Mucosa of rectum (tissue), 2 donors: ENCODE data around the gene DDX28.
A peak's percentile ranks its signal among the peaks of the same experiment; 100 is the strongest.
"Not testable (repeated sequence)": the region's sequence is repeated elsewhere in the genome, so short reads cannot be mapped to it uniquely, and the experiment has no call there.

Experiments used
- H3K27ac ChIP-seq, 2 donors: one replicate each; pipeline ENCODE4 v1.7.0; 2013; ENCODE audit warnings: inconsistent platforms in 2 of 2, low read depth in 2 of 2, low read length in 2 of 2
- H3K27me3 ChIP-seq, 2 donors: one replicate each; pipeline ENCODE4 v1.7.0; 2013; ENCODE audit warnings: low read length in 2 of 2; ENCODE audit not compliant: control insufficient read depth in 2 of 2, insufficient read depth in 2 of 2
- H3K36me3 ChIP-seq, 2 donors: one replicate each; pipeline ENCODE4 v1.7.0; 2013; ENCODE audit warnings: low read length in 2 of 2; ENCODE audit not compliant: control insufficient read depth in 2 of 2, insufficient read depth in 2 of 2
- H3K4me1 ChIP-seq, 2 donors: one replicate each; pipeline ENCODE4 v1.7.0; 2013; ENCODE audit warnings: low read length in 2 of 2, mild to moderate bottlenecking in 1 of 2; ENCODE audit not compliant: control insufficient read depth in 2 of 2, insufficient read depth in 2 of 2
- H3K4me3 ChIP-seq, 2 donors: one replicate each; pipeline ENCODE4 v1.7.0; 2013; ENCODE audit warnings: low read length in 2 of 2
- H3K9ac ChIP-seq, 2 donors: one replicate each; pipeline ENCODE4 v1.7.0; 2013; ENCODE audit warnings: low read length in 2 of 2, low read depth in 1 of 2, mild to moderate bottlenecking in 1 of 2
- H3K9me3 ChIP-seq, 2 donors: one replicate each; pipeline ENCODE4 v1.7.0; 2013; ENCODE audit warnings: low read length in 2 of 2; ENCODE audit not compliant: control insufficient read depth in 2 of 2
- donor health status: healthy.
- donor health status: Normal muscosa, but diverticular disease.

DDX28 gene

DNA sequence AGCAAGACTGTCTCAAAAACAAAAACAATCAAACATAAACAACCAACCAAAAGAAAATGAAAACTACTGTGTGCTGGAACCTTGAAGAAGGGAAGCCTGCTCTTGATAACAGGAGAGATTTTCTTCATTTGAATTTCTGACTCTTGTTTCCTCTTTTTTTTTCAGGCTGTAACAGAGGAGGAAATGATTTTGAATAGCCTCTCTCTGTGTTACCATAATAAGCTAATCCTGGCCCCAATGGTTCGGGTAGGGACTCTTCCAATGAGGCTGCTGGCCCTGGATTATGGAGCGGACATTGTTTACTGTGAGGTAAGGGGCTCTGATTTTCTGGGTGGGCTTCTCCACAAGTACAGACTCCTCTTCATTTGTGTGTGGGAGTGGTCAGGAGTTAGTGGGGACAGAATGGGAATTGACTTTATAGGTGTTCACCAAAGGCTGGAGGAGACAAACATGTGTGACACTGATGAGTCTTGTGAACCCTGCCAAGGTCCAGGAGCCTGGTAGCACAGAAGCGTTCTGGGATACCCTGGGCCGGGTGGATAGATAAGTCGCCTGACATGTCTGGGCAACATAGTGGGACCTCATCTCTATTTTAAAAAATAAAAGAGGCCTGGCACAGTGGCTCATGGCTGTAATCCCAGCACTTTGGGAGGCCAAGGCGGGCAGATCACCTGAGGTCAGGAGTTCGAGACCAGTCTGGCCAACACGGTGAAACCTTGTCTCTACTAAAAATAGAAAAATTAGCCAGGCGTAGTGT lies 15.0 kb upstream of the DDX28 start:
- H3K9me3 ChIP-seq = no peaks in the 10 kb centered on the region
- H3K9ac ChIP-seq = peak overlapping the region in 1 of 2 donors; percentile 41
- H3K36me3 ChIP-seq = peaks cover 4 to 6% of the 10 kb centered on the region in 2 donors
- H3K27ac ChIP-seq = peak overlapping the region in 1 of 2 donors; percentile 52
- H3K4me3 ChIP-seq = peak overlapping the region in 1 of 2 donors; percentile 55
- no peaks in the 10 kb centered on the region for H3K27me3 ChIP-seq
- peaks cover 2% of the 10 kb centered on the region in 2 donors for H3K4me1 ChIP-seq

DNA sequence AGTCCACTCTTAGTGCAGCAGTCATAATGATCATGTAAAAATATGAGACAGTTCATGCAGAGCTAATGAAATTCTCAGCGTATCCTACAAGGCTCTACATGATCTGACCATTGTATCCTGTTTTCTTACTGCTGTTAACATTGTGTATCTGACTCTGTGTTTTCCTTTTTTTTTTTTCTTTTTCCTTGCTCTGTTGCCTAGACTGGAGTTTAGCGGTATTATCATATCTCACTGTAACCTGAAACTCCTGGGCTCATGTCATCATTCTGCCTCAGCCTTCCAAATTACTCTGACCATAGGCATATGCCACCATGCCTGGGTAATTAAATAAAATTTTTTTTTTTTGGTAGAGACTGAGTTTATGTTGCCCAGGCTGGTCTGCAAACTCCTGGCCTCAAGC lies 12.2 kb upstream of the DDX28 start:
- Histone ChIP-seq H3K4me1 (no peaks in the 10 kb centered on the region), H3K27me3 (no peaks in the 10 kb centered on the region), H3K9me3 (no peaks in the 10 kb centered on the region), H3K36me3 (peaks cover 0 to 6% of the 10 kb centered on the region in 2 donors), H3K4me3 (no peak overlapping the region), H3K27ac (no peak overlapping the region), H3K9ac (no peak overlapping the region)

GRCh38 chr16:68033101-68033500 lies 10.1 kb upstream of the DDX28 start:
- H3K4me3 ChIP-seq = no peak overlapping the region
- H3K36me3 ChIP-seq = peaks cover 0 to 5% of the 10 kb centered on the region in 2 donors
- no peaks in the 10 kb centered on the region for H3K4me1 ChIP-seq
- no peak overlapping the region for H3K27ac ChIP-seq
- H3K9me3 ChIP-seq = no peaks in the 10 kb centered on the region
- no peaks in the 10 kb centered on the region for H3K27me3 ChIP-seq
- H3K9ac ChIP-seq = no peak overlapping the region

DNA sequence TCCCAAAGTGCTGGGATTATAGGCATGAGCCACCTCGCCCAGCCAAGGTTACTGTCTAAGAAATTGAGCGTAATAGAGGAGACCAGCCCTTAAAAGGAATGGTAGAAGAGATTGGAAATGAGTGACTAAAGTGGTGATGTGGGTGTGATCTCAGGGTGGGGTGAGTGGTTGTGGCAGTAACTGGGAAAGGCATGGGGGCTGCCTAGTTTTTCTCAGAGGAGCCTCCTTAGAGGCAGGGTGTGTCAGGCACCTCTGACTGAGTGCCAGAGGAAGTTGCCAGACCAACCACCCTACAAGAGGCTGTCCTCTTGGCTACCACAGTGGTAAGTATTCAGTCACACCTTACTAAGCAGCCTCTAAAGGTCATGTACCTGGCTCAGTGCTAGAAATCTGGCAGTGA lies 8.9 kb upstream of the DDX28 start:
- no peak overlapping the region for H3K4me3 ChIP-seq
- no peak overlapping the region for H3K9ac ChIP-seq
- H3K9me3 ChIP-seq = no peaks in the 10 kb centered on the region
- H3K36me3 ChIP-seq = peaks cover under 1 to 4% of the 10 kb centered on the region in 2 donors
- peak overlapping the region; percentile 30 to 49 for H3K27ac ChIP-seq
- H3K4me1 ChIP-seq = no peaks in the 10 kb centered on the region
- H3K27me3 ChIP-seq = no peaks in the 10 kb centered on the region

DNA sequence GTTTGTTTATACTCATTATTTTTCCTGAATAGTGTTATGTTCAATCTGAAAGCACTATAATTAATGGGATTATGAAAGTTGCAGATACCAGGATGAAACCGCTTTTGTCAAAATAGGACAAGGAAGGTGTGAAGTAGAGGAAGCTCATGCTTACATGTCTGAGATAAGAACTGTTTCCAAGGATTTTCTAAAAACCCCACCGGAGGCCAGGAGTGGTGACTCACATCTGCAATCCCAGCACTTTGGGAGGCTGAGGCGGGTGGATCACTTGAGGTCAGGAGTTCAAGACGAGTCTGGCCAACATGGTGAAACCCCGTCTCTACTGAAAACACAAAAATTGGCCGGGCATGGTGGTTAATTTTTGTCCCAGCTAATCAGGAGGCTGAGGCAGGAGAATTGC lies 7.1 kb upstream of the DDX28 start:
- not testable (repeated sequence) for H3K9me3 ChIP-seq, H3K27ac ChIP-seq, H3K9ac ChIP-seq, H3K27me3 ChIP-seq, H3K4me3 ChIP-seq, H3K4me1 ChIP-seq
- H3K36me3 ChIP-seq = peaks cover 2 to 10% of the 10 kb centered on the region in 2 donors

DNA sequence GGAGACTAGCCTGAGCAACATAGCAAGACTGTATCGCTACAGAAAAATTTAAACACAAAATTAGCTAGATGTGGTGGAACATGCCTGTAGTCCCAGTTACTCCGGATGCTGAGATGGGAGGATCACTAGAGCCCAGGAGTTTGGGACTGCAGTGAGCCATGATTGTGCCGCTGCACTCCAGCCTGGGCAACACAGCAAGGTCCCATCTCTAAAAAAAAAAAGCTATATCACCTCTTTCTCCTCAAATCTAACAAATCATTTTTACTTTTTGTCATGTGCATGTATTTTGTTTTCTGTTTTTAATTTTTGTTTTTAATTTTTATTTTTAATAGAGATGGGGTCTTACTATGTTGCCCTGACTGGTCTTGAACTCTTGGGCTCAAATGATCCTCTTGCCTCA lies 6.0 kb upstream of the DDX28 start:
- H3K27me3 ChIP-seq = no peaks in the 10 kb centered on the region
- H3K36me3 ChIP-seq = peaks cover 2 to 10% of the 10 kb centered on the region in 2 donors
- no peak overlapping the region for H3K9ac ChIP-seq

GRCh38 chr16:68022278-68022727 lies 729 bp downstream of the DDX28 start:
- Histone ChIP-seq H3K4me1 (peaks cover 15 to 16% of the 10 kb centered on the region in 2 donors), H3K27ac (peak overlapping the region in 1 of 2 donors; percentile 83), H3K9me3 (no peaks in the 10 kb centered on the region), H3K27me3 (no peaks in the 10 kb centered on the region), H3K4me3 (peak overlapping the region; percentile 89 to 99), H3K9ac (peak overlapping the region; percentile 87 to 96), H3K36me3 (peaks cover 2 to 15% of the 10 kb centered on the region in 2 donors)

More for the DNA sequence above, 6.0 kb upstream of the DDX28 start:
- no peaks in the 10 kb centered on the region for H3K9me3 ChIP-seq
- H3K4me3 ChIP-seq = no peak overlapping the region
- H3K27ac ChIP-seq = no peak overlapping the region
- peaks cover 0 to under 1% of the 10 kb centered on the region in 2 donors for H3K4me1 ChIP-seq

GRCh38 chr16:68021490-68021889 lies 1.5 kb downstream of the DDX28 start:
- Histone ChIP-seq H3K27ac (no peak overlapping the region), H3K36me3 (peaks cover 0 to 11% of the 10 kb centered on the region in 2 donors), H3K9ac (no peak overlapping the region), H3K27me3 (no peaks in the 10 kb centered on the region), H3K4me1 (peaks cover 15 to 16% of the 10 kb centered on the region in 2 donors), H3K9me3 (no peaks in the 10 kb centered on the region), H3K4me3 (peak overlapping the region in 1 of 2 donors; percentile 99)

DNA sequence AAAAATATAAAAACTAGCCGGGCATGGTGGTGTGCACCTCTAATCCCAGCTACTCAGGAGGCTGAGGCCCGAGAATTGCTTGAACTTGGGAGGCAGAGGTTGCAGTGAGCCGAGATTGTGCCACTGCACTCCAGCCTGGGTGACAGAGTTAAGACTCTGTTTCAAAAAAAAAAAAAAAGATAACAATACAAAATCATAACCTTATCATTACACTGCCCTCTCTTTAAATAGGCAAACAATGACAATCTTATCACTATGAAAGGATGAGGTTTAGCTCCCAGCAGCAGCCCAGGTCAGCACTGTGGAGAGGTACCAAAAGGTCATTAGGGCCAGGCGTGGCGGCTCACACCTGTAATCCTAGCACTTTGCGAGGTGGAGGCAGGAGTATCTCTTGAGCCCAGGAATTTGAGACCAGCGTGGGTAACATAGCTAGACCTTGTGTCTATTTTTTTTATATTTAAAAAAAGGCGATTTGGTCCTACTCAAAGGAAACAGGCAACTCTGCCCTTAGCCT lies 3.8 kb downstream of the DDX28 start:
- no peak overlapping the region for H3K9ac ChIP-seq
- no peaks in the 10 kb centered on the region for H3K27me3 ChIP-seq
- H3K27ac ChIP-seq = no peak overlapping the region
- peaks cover 15 to 16% of the 10 kb centered on the region in 2 donors for H3K4me1 ChIP-seq
- H3K4me3 ChIP-seq = no peak overlapping the region
- H3K36me3 ChIP-seq = peaks cover 0 to 7% of the 10 kb centered on the region in 2 donors
- no peaks in the 10 kb centered on the region for H3K9me3 ChIP-seq

GRCh38 chr16:68015681-68016080 lies 7.4 kb downstream of the DDX28 start, which contains the start of gene DPEP2NB:
TSS of gene DPEP2NB (minus strand) at chr16:68015911. CDS start at chr16:68015770, 141 bp downstream.
- H3K4me1 ChIP-seq = no peaks in the 10 kb centered on the region
- no peak within 1 kb of the TSS for H3K27ac ChIP-seq
- no peaks in the 10 kb centered on the region for H3K9me3 ChIP-seq
- no peaks in the 10 kb centered on the region for H3K27me3 ChIP-seq
- no peaks in the 10 kb centered on the region for H3K36me3 ChIP-seq
- no peak within 1 kb of the TSS for H3K4me3 ChIP-seq
- no peak within 1 kb of the TSS for H3K9ac ChIP-seq
